ENCODE measurements around the gene CDKL1. TPM values are rescaled to one million over a fixed set of nuclear protein-coding genes. Genes with fewer than 3 reads are reported as not detected.
"Not testable (repeated sequence)": the region's sequence is repeated elsewhere in the genome, so short reads cannot be mapped to it uniquely, and the experiment has no call there.

Gene CDKL1
- total RNA-seq, 1 donor from 2014 or later: 17.5 TPM

DNA sequence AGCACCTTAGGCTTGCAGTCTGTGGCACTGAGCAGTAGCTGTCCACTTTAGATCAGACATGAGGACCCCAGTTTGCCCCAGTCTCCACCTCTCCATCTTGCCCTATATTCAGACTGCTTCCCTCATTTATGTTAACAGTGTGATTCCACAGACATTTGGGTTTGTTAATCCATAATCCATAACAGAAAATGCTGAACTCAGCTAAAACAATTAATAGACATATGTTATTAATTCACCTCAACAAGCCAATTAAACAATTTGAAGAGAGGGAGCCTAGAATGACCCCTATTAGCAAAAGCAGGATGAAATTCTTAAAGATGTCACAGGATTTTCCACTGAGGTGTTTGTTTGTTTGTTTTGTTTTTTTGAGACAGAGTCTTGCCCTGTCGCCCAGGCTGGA is 9.1 kb downstream of the CDKL1 start:
- no peak for DNase-seq

GRCh38 chr14:50383618-50384225 is 13.0 kb downstream of the CDKL1 start:
- DNase-seq: no peak

GRCh38 chr14:50381823-50382287 is 14.8 kb downstream of the CDKL1 start:
- no peak for DNase-seq

DNA sequence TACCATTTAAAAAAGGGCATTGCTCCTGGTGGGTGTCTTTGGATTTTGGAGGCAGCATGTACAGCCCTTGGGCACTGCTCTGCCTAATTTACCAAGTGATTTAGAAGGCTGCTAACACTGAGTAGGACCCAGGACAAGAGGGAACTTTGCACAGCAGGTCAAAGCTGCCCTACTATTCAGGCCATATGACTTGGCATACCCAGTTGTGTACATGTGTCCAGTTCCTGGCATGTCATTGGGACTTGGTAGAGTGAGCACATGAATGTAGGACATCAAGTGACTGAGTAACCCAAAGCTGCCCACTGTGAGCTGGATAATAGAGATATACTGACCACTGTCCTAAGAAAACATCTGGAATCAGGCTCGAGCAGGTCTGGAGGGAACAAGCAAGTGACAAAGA is 15.7 kb downstream of the CDKL1 start:
- no peak for DNase-seq

GRCh38 chr14:50380455-50380854 is 16.2 kb downstream of the CDKL1 start:
- no peak for DNase-seq

- no peak for DNase-seq
Measured at GRCh38 chr14:50379563-50379962, 17.1 kb downstream of the CDKL1 start.

DNA sequence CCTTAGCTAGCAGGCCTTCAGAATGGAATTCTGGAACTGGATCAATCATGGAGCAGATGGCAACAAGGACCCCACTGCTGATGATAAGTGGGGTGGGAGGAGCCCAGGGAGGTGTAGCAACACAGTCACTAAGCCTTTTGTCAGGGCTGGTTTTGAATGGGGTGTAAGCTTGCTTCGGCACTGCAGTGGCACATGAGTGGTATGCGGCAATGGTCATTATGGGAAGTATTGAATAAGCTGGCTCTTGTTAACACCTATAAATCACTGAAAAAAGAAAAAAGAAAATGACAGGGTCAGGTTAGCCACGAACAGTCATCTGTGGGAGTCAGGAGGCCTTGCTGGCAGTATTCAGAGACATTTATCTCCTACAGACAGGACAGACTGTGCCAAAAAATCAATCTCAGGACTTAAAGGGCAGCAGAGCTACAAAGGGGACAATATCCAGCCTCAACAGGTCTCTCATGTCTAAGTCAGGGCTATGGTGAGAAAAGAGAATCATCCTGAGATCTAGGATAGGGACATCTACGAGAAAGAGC is 19.1 kb downstream of the CDKL1 start:
- DNase-seq: no peak

GRCh38 chr14:50375760-50376159 is 20.9 kb downstream of the CDKL1 start:
- no peak for DNase-seq

- no peak for DNase-seq
Measured at GRCh38 chr14:50373959-50374358, 22.7 kb downstream of the CDKL1 start.

GRCh38 chr14:50371546-50371945 is 25.1 kb downstream of the CDKL1 start:
- no peak for DNase-seq

DNA sequence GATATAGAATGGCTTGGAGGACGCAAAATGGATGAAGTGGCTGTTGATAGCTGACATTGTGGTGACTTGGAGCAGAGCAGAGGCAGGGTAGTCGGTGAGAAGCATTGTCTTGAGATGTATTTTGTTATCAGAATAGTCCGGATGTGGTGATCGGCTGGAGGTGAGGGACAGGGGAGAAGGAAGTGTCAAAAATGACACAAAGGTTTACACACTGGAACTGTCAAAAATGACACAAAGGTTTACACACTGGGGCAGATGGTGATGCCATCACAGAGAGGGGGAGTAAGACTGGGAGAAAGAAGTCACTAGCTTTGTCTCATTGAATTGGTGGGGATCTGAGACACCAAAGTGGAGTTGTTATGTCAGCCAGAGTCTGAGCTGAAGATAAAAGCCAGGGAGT is 30.1 kb downstream of the CDKL1 start:
- DNase-seq: no peak

DNA sequence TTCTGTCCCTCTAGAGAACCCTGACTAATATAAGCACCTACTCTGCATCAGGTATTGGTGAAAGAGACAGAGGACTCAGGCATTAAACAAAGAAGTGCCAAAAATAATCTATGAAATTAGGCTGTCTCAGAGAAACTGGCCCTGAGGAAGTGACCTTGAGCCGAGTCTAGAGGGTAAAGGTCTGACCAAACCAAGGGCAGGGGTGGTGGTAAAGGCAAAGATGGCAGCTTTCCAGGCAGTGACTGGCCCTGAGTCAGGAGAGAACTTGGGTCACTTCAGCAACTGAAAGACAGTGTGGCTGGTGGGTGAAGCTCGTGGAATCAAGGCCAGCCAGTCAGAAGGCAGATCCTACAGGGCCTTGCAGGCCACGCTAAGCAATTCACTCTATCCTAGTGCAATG is 30.6 kb downstream of the CDKL1 start:
- no peak for DNase-seq

DNA sequence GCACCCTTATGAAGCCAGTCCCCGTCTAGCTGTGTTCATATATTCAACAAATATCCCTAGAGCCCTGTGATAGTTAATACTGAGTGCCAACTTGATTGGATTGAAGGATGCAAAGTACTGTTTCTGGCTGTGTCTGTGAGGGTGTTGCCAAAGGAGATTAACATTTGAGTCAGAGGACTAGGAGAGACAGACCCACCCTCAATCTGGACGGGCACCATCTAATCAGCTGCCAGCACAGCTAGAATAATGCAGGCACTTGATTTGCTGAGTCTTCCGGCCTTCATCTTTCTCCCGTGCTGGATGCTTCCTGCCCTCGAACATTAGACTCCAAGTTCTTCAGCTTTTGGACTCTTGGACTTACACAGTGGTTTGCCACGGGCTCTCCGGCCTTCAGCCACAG is 31.1 kb downstream of the CDKL1 start:
- DNase-seq: not testable (repeated sequence)

DNA sequence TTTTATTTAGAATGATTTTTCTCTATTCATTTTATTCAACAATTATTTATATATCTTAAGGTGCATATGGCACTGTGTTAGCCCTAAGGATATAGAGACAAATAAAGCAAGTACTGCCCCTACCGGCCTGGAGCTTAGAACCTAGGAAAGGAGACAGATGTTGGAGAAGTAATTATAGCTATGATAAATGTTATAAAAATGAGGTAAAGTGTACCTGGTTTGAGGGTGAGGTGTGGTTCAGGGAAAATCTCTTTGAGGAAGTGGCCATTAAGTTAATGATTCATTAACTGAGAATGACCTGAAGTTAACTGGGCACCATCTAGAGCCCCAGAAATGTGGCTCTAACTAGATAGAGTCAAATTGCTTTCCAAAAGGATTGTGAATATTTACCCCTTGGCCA is 31.9 kb downstream of the CDKL1 start:
- DNase-seq: no peak

GRCh38 chr14:50363714-50364111 is 33.0 kb downstream of the CDKL1 start:
- no peak for DNase-seq

- DNase-seq: no peak
Measured at GRCh38 chr14:50362764-50363713, 33.6 kb downstream of the CDKL1 start.

- not testable (repeated sequence) for DNase-seq
Measured at GRCh38 chr14:50361473-50362403, 34.9 kb downstream of the CDKL1 start.

DNA sequence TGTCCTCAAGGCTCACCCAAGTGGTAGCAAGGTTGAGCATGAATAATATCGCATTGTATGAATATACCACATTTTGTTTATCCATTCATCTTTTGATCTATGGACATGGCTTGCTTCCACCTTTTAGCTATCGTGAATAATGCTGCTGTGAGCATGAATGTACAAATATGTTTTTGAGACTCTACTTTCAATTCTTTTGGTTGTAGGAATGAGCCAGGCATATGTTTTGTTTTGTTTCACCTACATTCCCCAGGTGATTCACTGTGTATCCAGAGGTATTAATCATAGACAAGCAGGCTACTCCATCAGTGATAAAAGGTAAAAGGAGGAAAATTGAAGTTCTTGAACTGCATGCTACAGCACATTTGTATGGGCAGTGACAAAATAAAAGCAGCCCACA is 35.8 kb downstream of the CDKL1 start:
- no peak for DNase-seq

DNA sequence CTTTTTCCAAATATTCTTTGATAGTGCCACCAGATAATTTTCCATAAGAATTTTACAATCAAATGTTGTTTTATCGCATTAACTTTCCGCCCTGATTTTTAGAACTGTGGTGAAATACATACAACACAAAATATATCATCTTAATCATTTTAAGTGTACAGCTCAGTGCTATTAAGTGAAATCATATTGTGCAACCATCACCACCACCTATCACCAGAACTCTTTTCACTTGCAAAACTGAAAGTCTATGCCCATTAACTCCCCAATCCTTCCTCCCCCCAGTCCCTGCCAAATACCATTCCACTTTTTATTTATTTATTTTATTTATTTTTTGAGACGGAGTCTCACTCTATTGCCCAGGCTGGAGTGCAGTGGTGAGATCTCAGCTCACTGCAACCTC is 36.6 kb downstream of the CDKL1 start:
- DNase-seq: no peak

- DNase-seq: no peak
Measured at GRCh38 chr14:50359631-50360030, 37.0 kb downstream of the CDKL1 start.

DNA sequence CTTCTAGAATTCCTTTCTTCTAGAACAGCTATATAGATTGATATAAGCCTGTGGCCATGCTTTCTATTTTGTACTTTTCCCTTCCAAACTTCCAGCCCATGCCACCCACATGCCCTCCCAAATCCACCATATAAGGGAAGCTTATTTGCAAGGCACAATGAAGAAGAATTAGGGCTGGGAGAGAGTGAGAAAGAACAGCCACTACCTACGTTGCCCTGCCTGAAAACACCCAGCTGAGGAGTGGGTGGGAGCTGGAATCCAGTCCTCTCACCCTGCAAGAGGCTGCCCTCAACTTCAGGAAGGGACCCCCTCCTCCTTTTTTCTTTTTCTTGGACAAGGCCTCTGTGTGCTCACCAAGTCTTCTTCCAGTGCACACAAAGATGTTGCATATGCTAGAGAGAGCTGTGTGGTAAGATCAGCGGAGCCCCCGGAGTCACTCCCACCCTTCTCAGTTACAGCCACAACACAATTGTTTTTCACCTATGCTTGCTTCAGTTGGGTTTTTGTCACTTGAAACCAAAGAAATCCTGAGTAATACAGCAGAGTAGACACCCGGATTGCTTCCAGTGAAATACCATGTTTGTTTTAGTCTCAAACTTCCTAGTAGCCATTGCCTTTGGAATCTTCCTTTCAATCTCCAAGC is 38.8 kb downstream of the CDKL1 start:
- peak; percentile 42 for DNase-seq

DNA sequence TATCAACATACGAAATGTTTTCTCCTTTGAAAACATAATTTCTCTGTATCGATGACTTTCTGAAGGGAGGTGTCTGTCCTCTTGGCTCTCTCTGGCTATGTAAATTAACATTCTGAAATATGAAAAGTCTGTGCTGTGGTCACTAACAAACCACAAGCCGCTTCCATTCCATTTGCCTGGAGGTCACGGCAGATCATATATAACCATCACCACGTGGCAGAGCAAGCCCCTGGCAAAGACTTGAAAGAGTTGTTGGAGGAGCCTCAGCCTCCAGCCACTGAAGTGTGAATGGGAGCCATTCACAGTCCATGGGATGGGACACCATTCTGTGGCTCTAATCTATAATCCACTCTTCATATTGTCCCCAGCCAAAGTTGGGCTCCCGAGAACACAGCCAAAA is 39.6 kb downstream of the CDKL1 start:
- DNase-seq: no peak

All from occipital lobe (tissue), 2 donors.